GM23338 (cell line): ENCODE results near the gene CPXM2. TPM values are rescaled to one million over a fixed set of nuclear protein-coding genes. Genes with fewer than 3 reads are reported as not detected.

Experiments used
- ATAC-seq: fragments of 200-7000 bp; cut with Tn5 transposase; 3 replicates; pipeline ENCODE4 v1.9.1; 2020
- DNase-seq: peaks from one replicate; pipeline ENCODE4 v3.0.0-alpha.2; 2015; ENCODE audit warnings: low spot score
- H2AFZ ChIP-seq: fragments of 200-600 bp; sonication (generic); 2 replicates; pipeline ENCODE4 v1.8.0; 2016; ENCODE audit warnings: antibody characterized with exemption, mild to moderate bottlenecking, moderate library complexity
- H3F3A ChIP-seq: fragments of 200-600 bp; sonication (generic); replicated peaks from 2 replicates; pipeline ENCODE4 v1.8.0; 2017; ENCODE audit warnings: antibody characterized with exemption, mixed run types, low read depth
- H3K27ac ChIP-seq: fragments of 200-600 bp; sonication (generic); 2 replicates; pipeline ENCODE4 v1.6.1; 2016; ENCODE audit warnings: low read depth
- H3K27me3 ChIP-seq: fragments of 200-600 bp; sonication (generic); 2 replicates; pipeline ENCODE4 v1.8.0; 2016; ENCODE audit warnings: mild to moderate bottlenecking, mixed run types, moderate library complexity; ENCODE audit not compliant: insufficient read depth
- H3K36me3 ChIP-seq: fragments of 200-600 bp; sonication (generic); 2 replicates; pipeline ENCODE4 v1.8.0; 2016; ENCODE audit warnings: mild to moderate bottlenecking; ENCODE audit not compliant: insufficient read depth
- H3K4me1 ChIP-seq: fragments of 200-600 bp; sonication (generic); 2 replicates; pipeline ENCODE4 v1.8.0; 2016; ENCODE audit warnings: mild to moderate bottlenecking, moderate library complexity; ENCODE audit not compliant: insufficient read depth
- H3K4me2 ChIP-seq: fragments of 200-600 bp; sonication (generic); 2 replicates; pipeline ENCODE4 v1.7.1; 2017; ENCODE audit warnings: mixed run types
- H3K4me3 ChIP-seq: fragments of 200-600 bp; sonication (generic); 2 replicates; pipeline ENCODE4 v1.6.1; 2016; ENCODE audit warnings: mixed run types
- H3K79me2 ChIP-seq: fragments of 200-600 bp; sonication (generic); replicated peaks from 2 replicates; pipeline ENCODE4 v1.8.0; 2017; ENCODE audit warnings: mild to moderate bottlenecking; ENCODE audit not compliant: insufficient read depth
- H3K9me2 ChIP-seq: fragments of 200-600 bp; sonication (generic); 2 replicates; pipeline ENCODE4 v1.8.0; 2017; ENCODE audit not compliant: insufficient read depth
- H4K20me1 ChIP-seq: fragments of 200-600 bp; sonication (generic); replicated peaks from 2 replicates; pipeline ENCODE4 v1.8.0; 2017; ENCODE audit warnings: mild to moderate bottlenecking; ENCODE audit not compliant: insufficient read depth
- H3K27ac Mint-ChIP-seq: 2 replicates; pipeline ENCODE4 v1.8.0; 2020; ENCODE audit warnings: inconsistent platforms, mild to moderate bottlenecking, moderate library complexity, mixed read lengths
- H3K27me3 Mint-ChIP-seq: 3 replicates; pipeline ENCODE4 v1.8.0; 2022; ENCODE audit warnings: low read depth, mild to moderate bottlenecking, moderate library complexity, mixed read lengths, inconsistent platforms; ENCODE audit not compliant: insufficient read depth, poor library complexity
- H3K36me3 Mint-ChIP-seq: 3 replicates; pipeline ENCODE4 v1.8.0; 2021; ENCODE audit warnings: low read depth, mild to moderate bottlenecking, inconsistent platforms, moderate library complexity, mixed read lengths
- H3K4me1 Mint-ChIP-seq: 3 replicates; pipeline ENCODE4 v1.8.0; 2020; ENCODE audit warnings: mild to moderate bottlenecking, inconsistent platforms, mixed read lengths
- H3K4me3 Mint-ChIP-seq: 3 replicates; pipeline ENCODE4 v1.8.0; 2021; ENCODE audit warnings: moderate library complexity, mild to moderate bottlenecking, inconsistent platforms, mixed read lengths
- H3K9me3 Mint-ChIP-seq: 3 replicates; pipeline ENCODE4 v1.8.0; 2020; ENCODE audit warnings: moderate library complexity, mild to moderate bottlenecking, inconsistent platforms, mixed read lengths
- CREB1 ChIP-seq: fragments of 250-450 bp; sonication (Bioruptor Pico); IDR thresholded peaks from 2 replicates; pipeline ENCODE4 v1.5.0; 2020; ENCODE audit warnings: low read depth, mild to moderate bottlenecking, moderate library complexity
- ETS1 ChIP-seq: IDR thresholded peaks from 2 replicates; pipeline ENCODE4 v1.6.1; 2016; ENCODE audit warnings: antibody characterized with exemption
- EZH2 ChIP-seq: fragments of 200-600 bp; sonication (generic); IDR thresholded peaks from one replicate; pipeline ENCODE4 v1.8.0; 2017; ENCODE audit warnings: antibody characterized with exemption, mild to moderate bottlenecking, low read depth; ENCODE audit not compliant: unreplicated experiment
- EZH2phosphoT487 ChIP-seq: fragments of 200-600 bp; sonication (generic); IDR thresholded peaks from one replicate; pipeline ENCODE4 v1.8.1; 2018; ENCODE audit warnings: antibody characterized with exemption; ENCODE audit not compliant: unreplicated experiment
- JUNB ChIP-seq: IDR thresholded peaks from one replicate; pipeline ENCODE4 v1.6.1; 2016; ENCODE audit warnings: antibody characterized with exemption; ENCODE audit not compliant: unreplicated experiment
- NANOG ChIP-seq: IDR thresholded peaks from 2 replicates; pipeline ENCODE4 v1.6.1; 2016; ENCODE audit warnings: antibody characterized with exemption, borderline replicate concordance
- POLR2AphosphoS5 ChIP-seq: IDR thresholded peaks from 2 replicates; pipeline ENCODE4 v1.6.1; 2016; ENCODE audit warnings: antibody characterized with exemption, low read depth
- REST ChIP-seq: IDR thresholded peaks from one replicate; pipeline ENCODE4 v1.6.1; 2018; ENCODE audit warnings: antibody characterized with exemption; ENCODE audit not compliant: unreplicated experiment
- STAT1 ChIP-seq: IDR thresholded peaks from one replicate; pipeline ENCODE4 v1.6.1; 2016; ENCODE audit warnings: antibody characterized with exemption; ENCODE audit not compliant: unreplicated experiment
- ZNF114 ChIP-seq: fragments of 250-450 bp; sonication (Bioruptor Pico); IDR thresholded peaks from 2 replicates; pipeline ENCODE4 v1.5.0; 2020; ENCODE audit warnings: mild to moderate bottlenecking, moderate library complexity
- ZNF331 ChIP-seq: fragments of 250-450 bp; sonication (Bioruptor Pico); IDR thresholded peaks from 2 replicates; pipeline ENCODE4 v1.5.0; 2020; ENCODE audit warnings: low read depth, mild to moderate bottlenecking, moderate library complexity
- polyA plus RNA-seq: library from polyadenylated mRNA; unstranded; fragments of >200 nt; fragmentation: Nextera tagmentation; extraction: Ambion mirVana; gene quantifications from 2 replicates; pipeline ENCODE4 v1.2.1, GENCODE V29; 2016
- total RNA-seq: library from RNA; depleted of rRNA; stranded (reverse); fragments of >200 nt; shearing (Covaris generic); gene quantifications from 2 replicates; pipeline ENCODE4 v1.2.3, GENCODE V29; 2014
- TF ChIP-seq, protein P1 (sequence below): fragments of 250-450 bp; sonication (Bioruptor Pico); IDR thresholded peaks from 2 replicates; pipeline ENCODE4 v1.5.0; 2020; ENCODE audit warnings: mild to moderate bottlenecking, moderate library complexity
- TF ChIP-seq, protein P2 (sequence below), 2 experiments: fragments of 200-600 bp in 1 of 2; sonication (generic) in 1 of 2; conservative IDR thresholded peaks; 2 replicates each; pipeline versions ENCODE4 v1.5.1 to v1.6.1; 2016 to 2017; ENCODE audit warnings: antibody characterized with exemption in 2 of 2, low read depth in 2 of 2, mild to moderate bottlenecking in 2 of 2, moderate library complexity in 1 of 2

The CPXM2 gene
- total and polyA plus RNA-seq, 2 experiments from 2014 or later, result 1.6 to 8.1 TPM

DNA sequence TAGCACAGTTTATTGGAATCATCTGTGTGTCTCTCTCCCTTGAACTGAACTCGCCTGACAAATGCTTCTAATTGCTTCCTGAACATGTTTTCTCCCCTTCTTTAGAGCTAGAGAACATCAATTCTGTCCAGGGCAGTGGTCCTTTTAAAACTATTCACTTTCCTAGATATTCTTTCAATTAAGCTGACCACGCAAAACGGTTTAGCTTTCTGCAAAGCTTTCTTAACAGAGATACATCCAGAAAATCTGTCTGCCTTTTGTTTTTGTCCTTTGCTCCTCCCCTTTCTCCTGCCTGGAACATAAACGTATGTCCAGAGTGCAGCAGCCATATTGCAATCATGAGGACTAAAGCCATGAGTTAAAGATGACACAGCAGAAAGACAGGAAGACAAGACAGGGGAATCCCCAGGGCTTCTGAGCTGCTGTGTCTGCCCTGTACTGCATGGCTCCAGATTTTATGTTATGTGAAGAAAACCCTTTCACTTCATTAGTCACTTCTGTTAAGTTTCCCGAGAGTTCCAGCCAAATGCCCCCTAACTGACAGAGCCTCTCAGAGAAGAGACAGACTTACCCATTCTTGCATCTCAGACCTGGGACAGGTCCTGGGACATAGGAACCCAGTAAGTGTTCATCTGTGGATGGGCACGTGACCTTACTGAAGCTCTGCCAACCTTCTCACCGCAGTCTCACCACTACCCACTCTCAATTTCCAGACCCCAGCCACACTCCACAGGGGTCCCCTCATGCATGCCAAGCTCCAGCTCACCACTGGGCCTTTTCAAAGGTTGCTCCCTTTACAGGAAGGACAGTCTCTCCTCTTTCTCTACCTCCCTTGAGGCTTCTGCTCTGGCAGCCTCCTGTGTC, 35.0 kb upstream of the CPXM2 start:
- no peak for DNase-seq
- no peak for ATAC-seq
- H3K27me3 ChIP-seq, result no peaks in the 10 kb centered on the region
- Mint-ChIP-seq H3K4me1 (no peaks in the 10 kb centered on the region), H3K36me3 (peaks cover 14% of the 10 kb centered on the region; the same call in 2 of the 3 replicates), H3K27me3 (peaks cover 15% of the 10 kb centered on the region), H3K4me3 (no peak overlapping the region), H3K27ac (peak overlapping the region; percentile 32; the same call in 1 of the 2 replicates), H3K9me3 (peaks cover 34% of the 10 kb centered on the region)
- no peak overlapping the region for H3K4me2 ChIP-seq
- no peaks in the 10 kb centered on the region for H3F3A ChIP-seq
- H3K27ac ChIP-seq, result no peak overlapping the region
- H4K20me1 ChIP-seq, result no peaks in the 10 kb centered on the region
- no peak overlapping the region for H3K4me3 ChIP-seq
- H3K9me2 ChIP-seq, result no peaks in the 10 kb centered on the region; the same call in 1 of the 2 replicates
- no peaks in the 10 kb centered on the region for H3K79me2 ChIP-seq
- TF ChIP-seq JUNB, result no peak
- no peak for TF ChIP-seq STAT1
- no peak for TF ChIP-seq ETS1
- TF ChIP-seq, protein P1, sequence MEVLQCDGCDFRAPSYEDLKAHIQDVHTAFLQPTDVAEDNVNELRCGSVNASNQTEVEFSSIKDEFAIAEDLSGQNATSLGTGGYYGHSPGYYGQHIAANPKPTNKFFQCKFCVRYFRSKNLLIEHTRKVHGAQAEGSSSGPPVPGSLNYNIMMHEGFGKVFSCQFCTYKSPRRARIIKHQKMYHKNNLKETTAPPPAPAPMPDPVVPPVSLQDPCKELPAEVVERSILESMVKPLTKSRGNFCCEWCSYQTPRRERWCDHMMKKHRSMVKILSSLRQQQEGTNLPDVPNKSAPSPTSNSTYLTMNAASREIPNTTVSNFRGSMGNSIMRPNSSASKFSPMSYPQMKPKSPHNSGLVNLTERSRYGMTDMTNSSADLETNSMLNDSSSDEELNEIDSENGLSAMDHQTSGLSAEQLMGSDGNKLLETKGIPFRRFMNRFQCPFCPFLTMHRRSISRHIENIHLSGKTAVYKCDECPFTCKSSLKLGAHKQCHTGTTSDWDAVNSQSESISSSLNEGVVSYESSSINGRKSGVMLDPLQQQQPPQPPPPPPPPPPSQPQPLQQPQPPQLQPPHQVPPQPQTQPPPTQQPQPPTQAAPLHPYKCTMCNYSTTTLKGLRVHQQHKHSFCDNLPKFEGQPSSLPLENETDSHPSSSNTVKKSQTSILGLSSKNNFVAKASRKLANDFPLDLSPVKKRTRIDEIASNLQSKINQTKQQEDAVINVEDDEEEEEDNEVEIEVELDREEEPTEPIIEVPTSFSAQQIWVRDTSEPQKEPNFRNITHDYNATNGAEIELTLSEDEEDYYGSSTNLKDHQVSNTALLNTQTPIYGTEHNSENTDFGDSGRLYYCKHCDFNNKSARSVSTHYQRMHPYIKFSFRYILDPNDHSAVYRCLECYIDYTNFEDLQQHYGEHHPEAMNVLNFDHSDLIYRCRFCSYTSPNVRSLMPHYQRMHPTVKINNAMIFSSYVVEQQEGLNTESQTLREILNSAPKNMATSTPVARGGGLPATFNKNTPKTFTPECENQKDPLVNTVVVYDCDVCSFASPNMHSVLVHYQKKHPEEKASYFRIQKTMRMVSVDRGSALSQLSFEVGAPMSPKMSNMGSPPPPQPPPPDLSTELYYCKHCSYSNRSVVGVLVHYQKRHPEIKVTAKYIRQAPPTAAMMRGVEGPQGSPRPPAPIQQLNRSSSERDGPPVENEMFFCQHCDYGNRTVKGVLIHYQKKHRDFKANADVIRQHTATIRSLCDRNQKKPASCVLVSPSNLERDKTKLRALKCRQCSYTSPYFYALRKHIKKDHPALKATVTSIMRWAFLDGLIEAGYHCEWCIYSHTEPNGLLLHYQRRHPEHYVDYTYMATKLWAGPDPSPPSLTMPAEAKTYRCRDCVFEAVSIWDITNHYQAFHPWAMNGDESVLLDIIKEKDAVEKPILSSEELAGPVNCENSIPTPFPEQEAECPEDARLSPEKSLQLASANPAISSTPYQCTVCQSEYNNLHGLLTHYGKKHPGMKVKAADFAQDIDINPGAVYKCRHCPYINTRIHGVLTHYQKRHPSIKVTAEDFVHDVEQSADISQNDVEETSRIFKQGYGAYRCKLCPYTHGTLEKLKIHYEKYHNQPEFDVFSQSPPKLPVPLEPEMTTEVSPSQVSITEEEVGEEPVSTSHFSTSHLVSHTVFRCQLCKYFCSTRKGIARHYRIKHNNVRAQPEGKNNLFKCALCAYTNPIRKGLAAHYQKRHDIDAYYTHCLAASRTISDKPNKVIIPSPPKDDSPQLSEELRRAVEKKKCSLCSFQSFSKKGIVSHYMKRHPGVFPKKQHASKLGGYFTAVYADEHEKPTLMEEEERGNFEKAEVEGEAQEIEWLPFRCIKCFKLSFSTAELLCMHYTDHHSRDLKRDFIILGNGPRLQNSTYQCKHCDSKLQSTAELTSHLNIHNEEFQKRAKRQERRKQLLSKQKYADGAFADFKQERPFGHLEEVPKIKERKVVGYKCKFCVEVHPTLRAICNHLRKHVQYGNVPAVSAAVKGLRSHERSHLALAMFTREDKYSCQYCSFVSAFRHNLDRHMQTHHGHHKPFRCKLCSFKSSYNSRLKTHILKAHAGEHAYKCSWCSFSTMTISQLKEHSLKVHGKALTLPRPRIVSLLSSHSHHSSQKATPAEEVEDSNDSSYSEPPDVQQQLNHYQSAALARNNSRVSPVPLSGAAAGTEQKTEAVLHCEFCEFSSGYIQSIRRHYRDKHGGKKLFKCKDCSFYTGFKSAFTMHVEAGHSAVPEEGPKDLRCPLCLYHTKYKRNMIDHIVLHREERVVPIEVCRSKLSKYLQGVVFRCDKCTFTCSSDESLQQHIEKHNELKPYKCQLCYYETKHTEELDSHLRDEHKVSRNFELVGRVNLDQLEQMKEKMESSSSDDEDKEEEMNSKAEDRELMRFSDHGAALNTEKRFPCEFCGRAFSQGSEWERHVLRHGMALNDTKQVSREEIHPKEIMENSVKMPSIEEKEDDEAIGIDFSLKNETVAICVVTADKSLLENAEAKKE (CRISPR knock-in tag), result no peak
- TF ChIP-seq ZNF114 (CRISPR knock-in tag), result no peak
- TF ChIP-seq ZNF331 (CRISPR knock-in tag), result no peak
- no peak for TF ChIP-seq EZH2
- TF ChIP-seq REST, result no peak
- no peak for TF ChIP-seq EZH2phosphoT487
- TF ChIP-seq NANOG, result no peak
- TF ChIP-seq CREB1 (CRISPR knock-in tag), result no peak
- TF ChIP-seq POLR2AphosphoS5, result no peak
- TF ChIP-seq, protein P2, sequence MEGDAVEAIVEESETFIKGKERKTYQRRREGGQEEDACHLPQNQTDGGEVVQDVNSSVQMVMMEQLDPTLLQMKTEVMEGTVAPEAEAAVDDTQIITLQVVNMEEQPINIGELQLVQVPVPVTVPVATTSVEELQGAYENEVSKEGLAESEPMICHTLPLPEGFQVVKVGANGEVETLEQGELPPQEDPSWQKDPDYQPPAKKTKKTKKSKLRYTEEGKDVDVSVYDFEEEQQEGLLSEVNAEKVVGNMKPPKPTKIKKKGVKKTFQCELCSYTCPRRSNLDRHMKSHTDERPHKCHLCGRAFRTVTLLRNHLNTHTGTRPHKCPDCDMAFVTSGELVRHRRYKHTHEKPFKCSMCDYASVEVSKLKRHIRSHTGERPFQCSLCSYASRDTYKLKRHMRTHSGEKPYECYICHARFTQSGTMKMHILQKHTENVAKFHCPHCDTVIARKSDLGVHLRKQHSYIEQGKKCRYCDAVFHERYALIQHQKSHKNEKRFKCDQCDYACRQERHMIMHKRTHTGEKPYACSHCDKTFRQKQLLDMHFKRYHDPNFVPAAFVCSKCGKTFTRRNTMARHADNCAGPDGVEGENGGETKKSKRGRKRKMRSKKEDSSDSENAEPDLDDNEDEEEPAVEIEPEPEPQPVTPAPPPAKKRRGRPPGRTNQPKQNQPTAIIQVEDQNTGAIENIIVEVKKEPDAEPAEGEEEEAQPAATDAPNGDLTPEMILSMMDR (conservative IDR thresholded peaks at IDR 0.05; ENCODE audit: low read depth in 2 of 2), result no peak
- H3K4me1 ChIP-seq, result no peaks in the 10 kb centered on the region
- H3K36me3 ChIP-seq, result no peaks in the 10 kb centered on the region
- peak overlapping the region; percentile 28; the same call in 1 of the 2 replicates for H2AFZ ChIP-seq
